DND-41 (cell line): ENCODE measurements around the gene EDNRA.

Experiments
- CTCF ChIP-seq: IDR thresholded peaks from 2 replicates; pipeline ENCODE4 v1.5.1; 2012; ENCODE audit warnings: borderline replicate concordance, low read length, moderate library complexity, mild to moderate bottlenecking; ENCODE audit not compliant: poor library complexity, severe bottlenecking; ENCODE audit errors: extremely low read depth
- EZH2 ChIP-seq: IDR thresholded peaks from 3 replicates; pipeline ENCODE4 v1.6.1; 2012; ENCODE audit warnings: borderline replicate concordance, low read depth, mild to moderate bottlenecking, moderate library complexity, low read length, inconsistent platforms; ENCODE audit not compliant: severe bottlenecking

GRCh38 chr4:147465461-147465860 lies 15.4 kb upstream of the EDNRA start:
- no peak for TF ChIP-seq EZH2
- TF ChIP-seq CTCF: no peak
